HepG2 (cell line): ENCODE measurements around the gene NCBP3. TPM values are rescaled to one million over a fixed set of nuclear protein-coding genes. Genes with fewer than 3 reads are reported as not detected.

Source experiments
- CSRNP1 ChIP-seq: sonication (generic); formaldehyde crosslinking; IDR thresholded peaks from 2 replicates; pipeline ENCODE4 v1.8.1; 2023; ENCODE audit warnings: mild to moderate bottlenecking, missing genetic modification reagents
- EED ChIP-seq: sonication (generic); formaldehyde crosslinking; IDR thresholded peaks from 2 replicates; pipeline ENCODE4 v1.5.0; 2020; ENCODE audit warnings: mild to moderate bottlenecking, missing genetic modification reagents
- FIP1L1 ChIP-seq: fragments of 200-400 bp; formaldehyde crosslinking; IDR thresholded peaks from 2 replicates; pipeline ENCODE4 v1.6.1; 2018; ENCODE audit warnings: low read depth, mild to moderate bottlenecking, low read length, moderate library complexity, borderline replicate concordance; ENCODE audit not compliant: insufficient read depth
- HOXA3 ChIP-seq: sonication (generic); formaldehyde crosslinking; IDR thresholded peaks from 2 replicates; pipeline ENCODE4 v1.5.0; 2020; ENCODE audit warnings: missing genetic modification reagents
- KDM6A ChIP-seq: IDR thresholded peaks from 2 replicates; pipeline ENCODE4 v1.6.1; 2016; ENCODE audit warnings: low read depth
- KLF11 ChIP-seq: IDR thresholded peaks from 2 replicates; pipeline ENCODE4 v1.6.1; 2016; ENCODE audit warnings: missing compliant biosample characterization
- MEIS2 ChIP-seq: sonication (generic); formaldehyde crosslinking; IDR thresholded peaks from 2 replicates; pipeline ENCODE4 v1.9.0; 2021; ENCODE audit warnings: mild to moderate bottlenecking, missing genetic modification reagents
- MXD4 ChIP-seq: IDR thresholded peaks from 2 replicates; pipeline ENCODE4 v1.6.1; 2016; ENCODE audit warnings: mild to moderate bottlenecking, missing biosample characterization, missing genetic modification reagents
- PAWR ChIP-seq: sonication (generic); formaldehyde crosslinking; IDR thresholded peaks from 2 replicates; pipeline ENCODE4 v1.4.0; 2020; ENCODE audit warnings: missing genetic modification reagents, mild to moderate bottlenecking, borderline replicate concordance
- PITX1 ChIP-seq: sonication (generic); formaldehyde crosslinking; IDR thresholded peaks from 2 replicates; pipeline ENCODE4 v1.5.1; 2020; ENCODE audit warnings: mild to moderate bottlenecking, missing genetic modification reagents
- SNAI1 ChIP-seq: sonication (generic); formaldehyde crosslinking; IDR thresholded peaks from 2 replicates; pipeline ENCODE4 v1.5.0; 2020; ENCODE audit warnings: mild to moderate bottlenecking, missing genetic modification reagents, borderline replicate concordance
- TRIM24 ChIP-seq: sonication (generic); formaldehyde crosslinking; IDR thresholded peaks from 2 replicates; pipeline ENCODE4 v1.8.0; 2022; ENCODE audit warnings: mild to moderate bottlenecking, missing genetic modification reagents
- ZC3H4 ChIP-seq: sonication (generic); formaldehyde crosslinking; IDR thresholded peaks from 2 replicates; pipeline ENCODE4 v1.4.0; 2020; ENCODE audit warnings: missing genetic modification reagents, borderline replicate concordance
- ZNF253 ChIP-seq: sonication (generic); formaldehyde crosslinking; IDR thresholded peaks from 2 replicates; pipeline ENCODE4 v1.8.0; 2022; ENCODE audit warnings: mild to moderate bottlenecking, missing genetic modification reagents, borderline replicate concordance
- ZNF276 ChIP-seq: sonication (generic); formaldehyde crosslinking; IDR thresholded peaks from 2 replicates; pipeline ENCODE4 v1.4.0; 2020; ENCODE audit warnings: mild to moderate bottlenecking, low read depth, missing genetic modification reagents
- ZNF33A ChIP-seq: sonication (generic); formaldehyde crosslinking; IDR thresholded peaks from 2 replicates; pipeline ENCODE4 v1.5.1; 2020; ENCODE audit warnings: missing genetic modification reagents, mild to moderate bottlenecking, moderate library complexity, borderline replicate concordance
- ZNF530 ChIP-seq: sonication (generic); formaldehyde crosslinking; IDR thresholded peaks from 2 replicates; pipeline ENCODE4 v1.5.0; 2020; ENCODE audit warnings: low read depth, mild to moderate bottlenecking, missing genetic modification reagents
- ZNF550 ChIP-seq: sonication (generic); formaldehyde crosslinking; IDR thresholded peaks from 2 replicates; pipeline ENCODE4 v1.4.0; 2020; ENCODE audit warnings: mild to moderate bottlenecking, missing genetic modification reagents, borderline replicate concordance
- ZNF597 ChIP-seq: sonication (generic); formaldehyde crosslinking; IDR thresholded peaks from 2 replicates; pipeline ENCODE4 v1.5.0; 2020; ENCODE audit warnings: missing genetic modification reagents
- ZNF7 ChIP-seq: IDR thresholded peaks from 2 replicates; pipeline ENCODE4 v1.6.1; 2016; ENCODE audit warnings: missing biosample characterization, missing genetic modification reagents
- ZNF883 ChIP-seq: sonication (generic); formaldehyde crosslinking; IDR thresholded peaks from 2 replicates; pipeline ENCODE4 v1.5.1; 2020; ENCODE audit warnings: mild to moderate bottlenecking, missing genetic modification reagents; ENCODE audit errors: not compliant biosample characterization
- polyA plus RNA-seq, 8 experiments: library from polyadenylated mRNA; depleted of rRNA in 3 of 8; stranded (reverse) in 7 of 8; unstranded in 1 of 8; fragments of >200 nt; fragmentation: Illumina TruSeq in 4 of 8; extraction: Trizol in 4 of 8; gene quantifications; 2 replicates each; pipeline versions ENCODE4 v1.2.1 to v1.2.3, GENCODE V29; 2011 to 2016; ENCODE audit warnings: low read depth in 4 of 8, missing spikeins in 1 of 8, mixed read lengths in 1 of 8; ENCODE audit not compliant: insufficient read depth in 1 of 8
- total RNA-seq, 5 experiments: library from RNA; depleted of rRNA; stranded (reverse); fragments of >200 nt; fragmentation: Illumina TruSeq; extraction: Trizol; gene quantifications; 2 replicates each; pipeline ENCODE4 v1.2.3, GENCODE V29; 2016; ENCODE audit warnings: low read depth in 1 of 5
- TF ChIP-seq, protein P1 (sequence below): sonication (generic); formaldehyde crosslinking; IDR thresholded peaks from 2 replicates; pipeline ENCODE4 v1.4.0; 2020; ENCODE audit warnings: missing genetic modification reagents, borderline replicate concordance
- TF ChIP-seq, protein P2 (sequence below): sonication (generic); formaldehyde crosslinking; IDR thresholded peaks from 2 replicates; pipeline ENCODE4 v1.8.0; 2022; ENCODE audit warnings: mild to moderate bottlenecking, missing genetic modification reagents, moderate library complexity

Gene NCBP3
- total and polyA plus RNA-seq, 2 of the 13 experiments (the other 11 are each of a cell fraction or from before 2014, with no cell fraction given) = 19.5 to 24.8 TPM

- TF ChIP-seq ZNF276 (CRISPR knock-in tag) (no peak), SNAI1 (0 out of 2 replicates have a peak, but pooled peaks have one; percentile 37), MEIS2 (CRISPR knock-in tag) (peak; percentile 93), KLF11 (no peak), ZNF7 (CRISPR knock-in tag) (no peak), ZNF33A (CRISPR knock-in tag) (no peak), ZNF883 (CRISPR knock-in tag) (peak; percentile 69), CSRNP1 (CRISPR knock-in tag) (peak; percentile 69), ZNF253 (CRISPR knock-in tag) (no peak), ZNF530 (CRISPR knock-in tag) (no peak), PAWR (no peak), ZNF550 (CRISPR knock-in tag) (no peak), ZNF597 (CRISPR knock-in tag) (no peak), MXD4 (peak; percentile 42; the same call in 1 of the 2 replicates), KDM6A (CRISPR knock-in tag) (0 out of 2 replicates have a peak, but pooled peaks have one; percentile 20), ZC3H4 (no peak), EED (CRISPR knock-in tag) (peak; percentile 64; the same call in 1 of the 2 replicates), TRIM24 (no peak), PITX1 (CRISPR knock-in tag) (0 out of 2 replicates have a peak, but pooled peaks have one; percentile 19), HOXA3 (CRISPR knock-in tag) (peak; percentile 96), FIP1L1 (0 out of 2 replicates have a peak, but pooled peaks have one; percentile 83)
- TF ChIP-seq, protein P1, sequence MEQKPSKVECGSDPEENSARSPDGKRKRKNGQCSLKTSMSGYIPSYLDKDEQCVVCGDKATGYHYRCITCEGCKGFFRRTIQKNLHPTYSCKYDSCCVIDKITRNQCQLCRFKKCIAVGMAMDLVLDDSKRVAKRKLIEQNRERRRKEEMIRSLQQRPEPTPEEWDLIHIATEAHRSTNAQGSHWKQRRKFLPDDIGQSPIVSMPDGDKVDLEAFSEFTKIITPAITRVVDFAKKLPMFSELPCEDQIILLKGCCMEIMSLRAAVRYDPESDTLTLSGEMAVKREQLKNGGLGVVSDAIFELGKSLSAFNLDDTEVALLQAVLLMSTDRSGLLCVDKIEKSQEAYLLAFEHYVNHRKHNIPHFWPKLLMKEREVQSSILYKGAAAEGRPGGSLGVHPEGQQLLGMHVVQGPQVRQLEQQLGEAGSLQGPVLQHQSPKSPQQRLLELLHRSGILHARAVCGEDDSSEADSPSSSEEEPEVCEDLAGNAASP (CRISPR knock-in tag) = peak; percentile 29; the same call in 1 of the 2 replicates
- TF ChIP-seq, protein P2, sequence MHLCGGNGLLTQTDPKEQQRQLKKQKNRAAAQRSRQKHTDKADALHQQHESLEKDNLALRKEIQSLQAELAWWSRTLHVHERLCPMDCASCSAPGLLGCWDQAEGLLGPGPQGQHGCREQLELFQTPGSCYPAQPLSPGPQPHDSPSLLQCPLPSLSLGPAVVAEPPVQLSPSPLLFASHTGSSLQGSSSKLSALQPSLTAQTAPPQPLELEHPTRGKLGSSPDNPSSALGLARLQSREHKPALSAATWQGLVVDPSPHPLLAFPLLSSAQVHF (CRISPR knock-in tag) = no peak
These were observed at the start of gene NCBP3 (continued) for GRCh38 chr17:3845621-3846436.
